GM21723 (cell line): Measurements from ENCODE around the gene SEMA4D.

Source experiments
- ATAC-seq: cut with Tn5 transposase; IDR thresholded peaks from one replicate; pipeline ENCODE4 v1.9.1; 2021; ENCODE audit warnings: mild to moderate bottlenecking, moderate library complexity; ENCODE audit not compliant: unreplicated experiment

The SEMA4D gene

GRCh38 chr9:89391585-89391984, 106.3 kb downstream of the SEMA4D start:
- ATAC-seq: no peak

GRCh38 chr9:89390578-89391116, 107.3 kb downstream of the SEMA4D start:
- ATAC-seq: no peak

- ATAC-seq: no peak
Observed at GRCh38 chr9:89390068-89390555, 107.8 kb downstream of the SEMA4D start.

GRCh38 chr9:89388868-89389177, 109.1 kb downstream of the SEMA4D start:
- ATAC-seq: no peak

GRCh38 chr9:89388084-89388867, 109.6 kb downstream of the SEMA4D start:
- no peak for ATAC-seq

- no peak for ATAC-seq
Observed at GRCh38 chr9:89387197-89387849, 110.6 kb downstream of the SEMA4D start.

GRCh38 chr9:89386797-89387196, 111.1 kb downstream of the SEMA4D start:
- ATAC-seq: no peak

GRCh38 chr9:89386206-89386605, 111.7 kb downstream of the SEMA4D start:
- no peak for ATAC-seq

GRCh38 chr9:89384783-89385182, 113.1 kb downstream of the SEMA4D start:
- no peak for ATAC-seq

GRCh38 chr9:89383721-89384300, 114.1 kb downstream of the SEMA4D start:
- ATAC-seq: no peak

GRCh38 chr9:89383030-89383720, 114.7 kb downstream of the SEMA4D start:
- ATAC-seq: no peak

- ATAC-seq: no peak
Observed at GRCh38 chr9:89382026-89382986, 115.6 kb downstream of the SEMA4D start.

GRCh38 chr9:89381308-89381609, 116.7 kb downstream of the SEMA4D start:
- no peak for ATAC-seq

GRCh38 chr9:89380437-89381307, 117.2 kb downstream of the SEMA4D start:
- no peak for ATAC-seq

- no peak for ATAC-seq
Observed at GRCh38 chr9:89379508-89380115, 118.3 kb downstream of the SEMA4D start.

- no peak for ATAC-seq
Observed at GRCh38 chr9:89379031-89379430, 118.9 kb downstream of the SEMA4D start.

GRCh38 chr9:89378541-89378940, 119.4 kb downstream of the SEMA4D start:
- ATAC-seq: no peak

- ATAC-seq: no peak
Observed at GRCh38 chr9:89377411-89377810, 120.5 kb downstream of the SEMA4D start.
